ENCODE data around the gene CDHR3.
A peak's percentile ranks its signal among the peaks of the same experiment; 100 is the strongest.

The CDHR3 gene

GRCh38 chr7:106015381-106016218, 52.5 kb downstream of the CDHR3 start:
- Histone ChIP-seq H3K27me3 (ENCODE audit: insufficient read depth, low read length) (no peaks in the 10 kb centered on the region), H3K9me3 (ENCODE audit: insufficient read depth, low read depth, low read length) (no peaks in the 10 kb centered on the region), H3K4me1 (ENCODE audit: insufficient read depth, low read length) (peaks cover 15% of the 10 kb centered on the region), H3K4me3 (ENCODE audit: low read length) (no peak overlapping the region), H3K36me3 (ENCODE audit: insufficient read depth, low read length) (no peaks in the 10 kb centered on the region), H3K27ac (ENCODE audit: low read depth, low read length) (no peak overlapping the region), H3K9ac (ENCODE audit: low read depth, low read length) (no peak overlapping the region)
- WGBS: 85% methylated on average over 11 of the region's 11 CpGs

- H3K4me3 ChIP-seq (ENCODE audit: low read length): no peak overlapping the region
- H3K9me3 ChIP-seq (ENCODE audit: insufficient read depth, low read depth, low read length): no peaks in the 10 kb centered on the region
- H3K9ac ChIP-seq (ENCODE audit: low read depth, low read length): no peak overlapping the region
- H3K36me3 ChIP-seq (ENCODE audit: insufficient read depth, low read length): no peaks in the 10 kb centered on the region
- peaks cover 23% of the 10 kb centered on the region for H3K4me1 ChIP-seq (ENCODE audit: insufficient read depth, low read length)
- H3K27ac ChIP-seq (ENCODE audit: low read depth, low read length): no peak overlapping the region
- WGBS: 62% methylated on average over 2 of the region's 3 CpGs
- no peaks in the 10 kb centered on the region for H3K27me3 ChIP-seq (ENCODE audit: insufficient read depth, low read length)
These were observed 53.3 kb downstream of the CDHR3 start for GRCh38 chr7:106016331-106016730.

GRCh38 chr7:106017657-106018056, 54.6 kb downstream of the CDHR3 start:
- peaks cover 27% of the 10 kb centered on the region for H3K4me1 ChIP-seq (ENCODE audit: insufficient read depth, low read length)
- no peaks in the 10 kb centered on the region for H3K27me3 ChIP-seq (ENCODE audit: insufficient read depth, low read length)
- H3K27ac ChIP-seq (ENCODE audit: low read depth, low read length): no peak overlapping the region
- WGBS: 98% methylated on average over 4 of the region's 4 CpGs
- H3K9ac ChIP-seq (ENCODE audit: low read depth, low read length): no peak overlapping the region
- no peaks in the 10 kb centered on the region for H3K9me3 ChIP-seq (ENCODE audit: insufficient read depth, low read depth, low read length)
- no peaks in the 10 kb centered on the region for H3K36me3 ChIP-seq (ENCODE audit: insufficient read depth, low read length)
- H3K4me3 ChIP-seq (ENCODE audit: low read length): no peak overlapping the region

- Histone ChIP-seq H3K9ac (ENCODE audit: low read depth, low read length) (no peak overlapping the region), H3K9me3 (ENCODE audit: insufficient read depth, low read depth, low read length) (no peaks in the 10 kb centered on the region), H3K27me3 (ENCODE audit: insufficient read depth, low read length) (no peaks in the 10 kb centered on the region), H3K4me3 (ENCODE audit: low read length) (no peak overlapping the region), H3K4me1 (ENCODE audit: insufficient read depth, low read length) (peaks cover 27% of the 10 kb centered on the region), H3K36me3 (ENCODE audit: insufficient read depth, low read length) (no peaks in the 10 kb centered on the region), H3K27ac (ENCODE audit: low read depth, low read length) (no peak overlapping the region)
- 90% methylated on average over 14 of the region's 14 CpGs for WGBS
These were observed 55.8 kb downstream of the CDHR3 start for GRCh38 chr7:106018566-106019469.

GRCh38 chr7:106019470-106019820, 56.4 kb downstream of the CDHR3 start:
- Histone ChIP-seq H3K4me1 (ENCODE audit: insufficient read depth, low read length) (peaks cover 27% of the 10 kb centered on the region), H3K9me3 (ENCODE audit: insufficient read depth, low read depth, low read length) (no peaks in the 10 kb centered on the region), H3K27ac (ENCODE audit: low read depth, low read length) (no peak overlapping the region), H3K4me3 (ENCODE audit: low read length) (no peak overlapping the region), H3K27me3 (ENCODE audit: insufficient read depth, low read length) (no peaks in the 10 kb centered on the region), H3K9ac (ENCODE audit: low read depth, low read length) (no peak overlapping the region), H3K36me3 (ENCODE audit: insufficient read depth, low read length) (no peaks in the 10 kb centered on the region)
- WGBS: 94% methylated on average over 2 of the region's 2 CpGs

- no peaks in the 10 kb centered on the region for H3K36me3 ChIP-seq (ENCODE audit: insufficient read depth, low read length)
- no peak overlapping the region for H3K4me3 ChIP-seq (ENCODE audit: low read length)
- H3K9me3 ChIP-seq (ENCODE audit: insufficient read depth, low read depth, low read length): no peaks in the 10 kb centered on the region
- peak overlapping the region; percentile 29; the same call in 1 of the 2 replicates for H3K27ac ChIP-seq (ENCODE audit: low read depth, low read length)
- peaks cover 17% of the 10 kb centered on the region for H3K4me1 ChIP-seq (ENCODE audit: insufficient read depth, low read length)
- H3K27me3 ChIP-seq (ENCODE audit: insufficient read depth, low read length): no peaks in the 10 kb centered on the region
- 55% methylated on average over 11 of the region's 11 CpGs for WGBS
- H3K9ac ChIP-seq (ENCODE audit: low read depth, low read length): no peak overlapping the region
These were observed 58.3 kb downstream of the CDHR3 start for GRCh38 chr7:106021151-106022067.

- no peaks in the 10 kb centered on the region for H3K27me3 ChIP-seq (ENCODE audit: insufficient read depth, low read length)
- WGBS: 87% methylated on average over 7 of the region's 8 CpGs
- H3K4me1 ChIP-seq (ENCODE audit: insufficient read depth, low read length): peaks cover 13% of the 10 kb centered on the region
- no peak overlapping the region for H3K27ac ChIP-seq (ENCODE audit: low read depth, low read length)
- H3K4me3 ChIP-seq (ENCODE audit: low read length): no peak overlapping the region
- H3K9me3 ChIP-seq (ENCODE audit: insufficient read depth, low read depth, low read length): no peaks in the 10 kb centered on the region
- no peaks in the 10 kb centered on the region for H3K36me3 ChIP-seq (ENCODE audit: insufficient read depth, low read length)
- no peak overlapping the region for H3K9ac ChIP-seq (ENCODE audit: low read depth, low read length)
These were observed 59.2 kb downstream of the CDHR3 start for GRCh38 chr7:106022193-106022821.

- H3K4me1 ChIP-seq (ENCODE audit: insufficient read depth, low read length): peaks cover 13% of the 10 kb centered on the region
- H3K27me3 ChIP-seq (ENCODE audit: insufficient read depth, low read length): no peaks in the 10 kb centered on the region
- H3K27ac ChIP-seq (ENCODE audit: low read depth, low read length): no peak overlapping the region
- no peak overlapping the region for H3K9ac ChIP-seq (ENCODE audit: low read depth, low read length)
- H3K4me3 ChIP-seq (ENCODE audit: low read length): no peak overlapping the region
- WGBS: 92% methylated on average over 6 of the region's 6 CpGs
- H3K9me3 ChIP-seq (ENCODE audit: insufficient read depth, low read depth, low read length): no peaks in the 10 kb centered on the region
- no peaks in the 10 kb centered on the region for H3K36me3 ChIP-seq (ENCODE audit: insufficient read depth, low read length)
These were observed 60.6 kb downstream of the CDHR3 start for GRCh38 chr7:106023369-106024322.

- Histone ChIP-seq H3K4me3 (ENCODE audit: low read length) (no peak overlapping the region), H3K36me3 (ENCODE audit: insufficient read depth, low read length) (no peaks in the 10 kb centered on the region), H3K27ac (ENCODE audit: low read depth, low read length) (no peak overlapping the region), H3K9me3 (ENCODE audit: insufficient read depth, low read depth, low read length) (no peaks in the 10 kb centered on the region), H3K9ac (ENCODE audit: low read depth, low read length) (no peak overlapping the region), H3K27me3 (ENCODE audit: insufficient read depth, low read length) (no peaks in the 10 kb centered on the region), H3K4me1 (ENCODE audit: insufficient read depth, low read length) (peaks cover 18% of the 10 kb centered on the region)
- 94% methylated on average over 2 of the region's 2 CpGs for WGBS
These were observed 63.0 kb downstream of the CDHR3 start for GRCh38 chr7:106026101-106026500.

- Histone ChIP-seq H3K4me3 (ENCODE audit: low read length) (no peak overlapping the region), H3K36me3 (ENCODE audit: insufficient read depth, low read length) (no peaks in the 10 kb centered on the region), H3K27ac (ENCODE audit: low read depth, low read length) (no peak overlapping the region), H3K9ac (ENCODE audit: low read depth, low read length) (no peak overlapping the region), H3K9me3 (ENCODE audit: insufficient read depth, low read depth, low read length) (no peaks in the 10 kb centered on the region), H3K27me3 (ENCODE audit: insufficient read depth, low read length) (no peaks in the 10 kb centered on the region), H3K4me1 (ENCODE audit: insufficient read depth, low read length) (peaks cover 23% of the 10 kb centered on the region)
- WGBS: 16% methylated on average over 1 of the region's 1 CpG
These were observed 66.4 kb downstream of the CDHR3 start for GRCh38 chr7:106029451-106029850.

Data from HUES64 (cell line).